AG09309 (cell line): ENCODE results near the gene CFAP20DC.
"Not testable (repeated sequence)": the region's sequence is repeated elsewhere in the genome, so short reads cannot be mapped to it uniquely, and the experiment has no call there.

Experiments used
- DNase-seq: peaks from one replicate; pipeline ENCODE4 v3.0.0-alpha.2; 2010; ENCODE audit warnings: low read depth
- H3K4me3 ChIP-seq: 2 replicates; pipeline ENCODE4 v1.5.1; 2011; ENCODE audit warnings: mild to moderate bottlenecking, low read depth, low read length, moderate library complexity; ENCODE audit not compliant: control insufficient read depth
- CTCF ChIP-seq: IDR thresholded peaks from 2 replicates; pipeline ENCODE4 v1.5.1; 2011; ENCODE audit warnings: mild to moderate bottlenecking, low read depth, low read length, inconsistent platforms; ENCODE audit not compliant: insufficient read depth, control insufficient read depth; ENCODE audit errors: missing control alignments

The CFAP20DC gene

GRCh38 chr3:58848826-58849225, 201.0 kb downstream of the CFAP20DC start:
- no peak overlapping the region for H3K4me3 ChIP-seq
- no peak for TF ChIP-seq CTCF
- no peak for DNase-seq

- H3K4me3 ChIP-seq: not testable (repeated sequence)
Measured at GRCh38 chr3:58842050-58842747, 207.6 kb downstream of the CFAP20DC start.

GRCh38 chr3:58840949-58841348, 208.9 kb downstream of the CFAP20DC start:
- no peak for TF ChIP-seq CTCF
- DNase-seq: no peak

More at GRCh38 chr3:58842050-58842747, 207.6 kb downstream of the CFAP20DC start:
- not testable (repeated sequence) for DNase-seq

GRCh38 chr3:58839964-58840363, 209.9 kb downstream of the CFAP20DC start:
- no peak for DNase-seq
- H3K4me3 ChIP-seq: no peak overlapping the region
- TF ChIP-seq CTCF: no peak

More at GRCh38 chr3:58840949-58841348, 208.9 kb downstream of the CFAP20DC start:
- H3K4me3 ChIP-seq: no peak overlapping the region

- no peak overlapping the region for H3K4me3 ChIP-seq
- DNase-seq: no peak
- no peak for TF ChIP-seq CTCF
Measured at GRCh38 chr3:58839187-58839586, 210.6 kb downstream of the CFAP20DC start.

- no peak for TF ChIP-seq CTCF
- no peak overlapping the region for H3K4me3 ChIP-seq
- DNase-seq: no peak
Measured at GRCh38 chr3:58837856-58838255, 212.0 kb downstream of the CFAP20DC start.

GRCh38 chr3:58837141-58837843, 212.5 kb downstream of the CFAP20DC start:
- no peak for TF ChIP-seq CTCF
- no peak for DNase-seq
- H3K4me3 ChIP-seq: no peak overlapping the region
